Stimulated activated naive CD4-positive, alpha-beta T cell treated with Interleukin-2 at 50 U/mL for 16 hours (primary cell): ENCODE results near the gene C5orf58.

Experiments used
- DNase-seq: peaks from one replicate; lab custom pipeline; 2025; lab: John Stamatoyannopoulos, UW

The C5orf58 gene

GRCh38 chr5:170256571-170256970 lies 23.8 kb downstream of the C5orf58 start:
- DNase-seq = no peak

- no peak for DNase-seq
These were observed 24.6 kb downstream of the C5orf58 start for GRCh38 chr5:170257370-170257769.

GRCh38 chr5:170261528-170262043 lies 28.8 kb downstream of the C5orf58 start:
- no peak for DNase-seq

DNA sequence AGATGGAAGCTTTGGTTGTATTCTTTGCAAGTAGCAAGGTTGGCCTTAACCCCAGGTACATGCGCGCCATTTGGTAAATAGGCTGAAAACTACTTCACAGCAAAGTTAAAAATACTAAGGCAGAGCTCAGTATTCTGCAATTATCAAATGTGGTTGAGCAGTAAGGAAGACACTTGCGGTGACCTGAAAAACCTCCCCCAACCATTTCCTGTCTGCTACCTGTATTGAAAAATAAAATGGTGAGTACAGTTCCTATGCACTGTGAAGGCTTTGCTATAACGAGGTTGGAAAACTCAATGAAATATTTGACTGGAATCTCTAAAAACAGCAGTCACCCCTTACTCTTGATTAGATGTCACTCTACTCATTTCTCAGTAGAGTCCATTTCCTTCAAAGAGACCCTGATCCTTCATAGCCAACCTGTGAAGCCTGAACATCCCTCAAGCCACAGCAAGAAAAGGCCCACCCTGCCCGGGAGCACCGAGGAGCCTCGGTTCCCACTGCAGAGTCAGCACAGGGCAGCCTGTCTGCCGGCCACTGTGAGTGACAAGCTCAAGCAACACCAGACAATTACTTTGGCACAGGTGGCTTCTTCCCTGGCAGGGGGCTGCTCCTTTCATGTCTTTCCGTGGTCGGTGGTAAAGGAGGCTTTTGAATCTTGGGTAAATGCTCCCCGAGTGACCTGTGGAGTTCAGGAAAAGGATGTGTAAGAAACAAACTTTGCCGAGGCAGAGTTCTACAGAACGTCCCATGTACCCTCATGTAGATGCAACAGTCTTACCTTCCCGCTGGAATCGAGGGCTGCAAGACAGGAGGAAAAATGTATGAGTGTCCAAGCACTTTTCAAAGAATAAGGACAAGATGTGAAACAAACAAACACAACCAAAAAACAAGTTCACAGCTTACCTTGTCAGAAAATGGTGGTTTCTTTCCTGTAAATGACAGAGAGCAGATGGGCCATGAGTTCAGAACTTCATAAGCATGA lies 29.6 kb downstream of the C5orf58 start:
- DNase-seq = no peak

DNA sequence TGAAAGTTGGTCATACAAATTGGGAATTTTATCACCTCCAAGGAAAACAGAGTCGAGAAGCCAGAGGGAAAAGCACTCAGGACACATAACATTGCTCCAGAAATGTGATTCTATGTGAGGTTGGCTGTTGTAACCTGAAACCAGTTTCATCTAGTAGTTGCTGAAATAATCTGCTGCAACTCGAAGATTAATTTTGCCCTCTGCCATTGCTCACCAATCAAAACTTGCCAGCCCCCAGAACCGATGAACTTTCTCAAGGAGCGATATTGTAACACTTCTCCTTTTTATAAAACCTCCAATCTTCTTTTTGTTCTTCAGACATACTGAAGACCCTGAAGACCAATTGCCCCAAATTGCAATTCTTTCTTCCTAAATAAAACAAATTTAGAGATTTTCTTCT lies 31.1 kb downstream of the C5orf58 start:
- no peak for DNase-seq

GRCh38 chr5:170265522-170265921 lies 32.7 kb downstream of the C5orf58 start:
- no peak for DNase-seq

DNA sequence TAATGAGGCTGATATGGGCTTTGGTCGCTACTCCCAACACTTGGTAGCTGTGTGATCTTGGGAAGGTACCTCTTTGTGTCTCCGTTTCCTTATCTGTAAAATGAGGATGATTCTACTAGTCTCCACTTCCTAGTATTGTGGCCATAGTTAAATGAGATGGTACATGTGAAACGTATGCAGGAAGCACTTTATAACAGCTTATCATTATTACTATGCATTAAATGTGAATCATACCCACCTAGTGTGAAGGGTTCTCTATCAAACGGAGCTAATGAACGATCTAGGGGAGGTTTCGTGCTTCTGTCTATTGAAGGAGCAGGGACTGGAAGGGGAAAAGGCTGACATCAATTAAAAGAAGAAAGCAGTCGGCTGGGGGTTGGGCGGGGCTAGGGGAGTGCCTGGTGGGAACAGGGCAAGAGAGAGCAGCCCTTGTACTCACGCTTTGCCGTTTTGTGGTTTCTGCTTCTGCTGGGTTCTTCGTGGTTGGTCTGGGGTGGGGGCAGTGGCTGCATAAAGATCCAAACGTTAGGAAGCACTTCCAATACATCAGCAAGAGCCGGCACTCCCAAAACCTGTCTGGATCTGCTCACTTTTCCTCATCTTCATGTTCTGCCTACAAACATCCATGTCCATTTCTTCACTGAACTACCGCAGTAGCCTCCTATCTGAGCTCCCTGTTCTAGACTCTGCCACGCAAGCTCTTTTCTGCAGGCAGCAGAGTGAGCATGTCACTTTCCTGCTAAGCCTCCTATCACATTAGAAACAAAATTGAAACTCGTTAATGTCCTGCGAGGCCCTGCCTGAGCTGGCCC lies 34.0 kb downstream of the C5orf58 start:
- peak; percentile 47 for DNase-seq

- DNase-seq = peak; percentile 76
These were observed 34.8 kb downstream of the C5orf58 start for GRCh38 chr5:170267431-170268152.

- DNase-seq = no peak
These were observed 35.4 kb downstream of the C5orf58 start for GRCh38 chr5:170268153-170268689.

DNA sequence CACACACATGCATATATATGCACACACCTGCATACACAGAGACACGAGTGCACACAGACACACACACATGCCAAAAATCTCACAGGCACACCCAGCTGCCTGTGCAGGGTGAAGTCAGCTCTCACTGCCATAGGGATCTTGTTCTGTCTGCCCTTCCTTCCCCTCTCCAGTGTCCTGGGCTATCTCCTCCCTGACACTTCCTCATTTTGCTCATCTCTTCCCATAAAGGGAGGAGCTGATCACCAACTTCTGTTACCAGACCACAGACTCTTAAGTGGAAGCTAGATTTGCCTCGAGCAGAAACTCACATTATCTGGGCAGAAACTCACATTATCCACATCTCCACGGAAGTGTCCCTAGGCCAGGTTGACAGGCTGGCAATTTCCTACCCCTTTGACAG lies 36.1 kb downstream of the C5orf58 start:
- no peak for DNase-seq

DNA sequence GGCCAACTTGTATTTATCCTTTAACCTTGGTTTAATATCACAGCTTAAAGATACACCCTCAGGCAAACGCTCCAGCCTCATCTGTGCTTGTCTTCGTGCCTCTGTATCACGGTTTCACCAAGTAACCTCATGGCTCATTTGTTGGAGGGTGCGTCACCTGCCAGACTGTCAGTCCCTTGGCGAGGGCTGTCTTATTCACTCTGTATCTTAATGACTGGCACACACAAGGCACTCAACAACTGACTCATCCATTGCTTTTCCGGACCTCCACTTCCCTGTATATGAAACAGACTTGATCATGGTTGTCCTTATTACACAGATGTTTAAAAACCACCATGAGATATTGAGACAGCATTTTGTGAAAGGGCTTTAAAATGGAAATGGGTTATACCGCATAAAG lies 36.8 kb downstream of the C5orf58 start:
- peak; percentile 72 for DNase-seq

DNA sequence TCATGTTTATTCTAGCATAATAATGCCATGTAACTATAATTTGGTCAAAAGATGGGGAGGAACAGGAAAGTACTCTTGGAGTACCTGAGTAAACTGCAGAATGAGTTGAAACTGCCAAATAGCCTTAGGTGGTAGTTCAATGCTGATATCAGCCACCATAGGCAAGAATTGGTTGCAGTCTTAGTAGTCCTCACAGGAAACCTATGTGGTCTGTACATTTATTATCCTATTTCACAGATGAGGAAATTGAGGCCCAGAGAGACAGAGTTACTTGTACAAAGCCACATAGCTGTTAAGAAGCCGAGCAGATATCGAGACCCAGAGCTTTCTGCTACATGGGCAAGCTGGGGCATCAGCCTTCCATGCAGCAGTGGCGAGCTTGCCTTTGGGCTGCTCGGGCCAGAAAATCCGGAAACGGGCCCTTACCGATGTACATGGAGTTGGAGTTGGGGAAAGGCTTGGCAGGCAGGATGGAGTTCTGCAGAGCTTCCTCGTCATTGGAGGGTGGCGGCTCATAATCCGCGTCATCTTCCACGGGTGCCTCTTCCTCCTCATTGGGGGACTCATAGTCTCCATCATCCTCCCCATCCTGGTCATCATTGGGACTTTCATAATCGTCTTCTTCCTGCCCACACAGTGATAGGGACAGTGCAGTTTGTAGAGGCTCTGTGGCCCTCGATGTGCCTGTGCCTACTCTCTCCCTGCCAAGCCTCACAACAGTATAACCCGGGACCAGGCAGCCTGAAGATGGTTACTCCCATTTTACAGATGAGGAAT lies 37.7 kb downstream of the C5orf58 start:
- DNase-seq = no peak

- peak; percentile 42 for DNase-seq
These were observed 41.4 kb downstream of the C5orf58 start for GRCh38 chr5:170273968-170274710.

GRCh38 chr5:170275376-170275994 lies 42.7 kb downstream of the C5orf58 start:
- no peak for DNase-seq

- no peak for DNase-seq
These were observed 43.4 kb downstream of the C5orf58 start for GRCh38 chr5:170276140-170276539.

- no peak for DNase-seq
These were observed 45.1 kb downstream of the C5orf58 start for GRCh38 chr5:170277867-170278281.

- peak; percentile 83 for DNase-seq
These were observed 46.0 kb downstream of the C5orf58 start for GRCh38 chr5:170278611-170279458.

- no peak for DNase-seq
These were observed 46.7 kb downstream of the C5orf58 start for GRCh38 chr5:170279459-170279817.

GRCh38 chr5:170280011-170280493 lies 47.3 kb downstream of the C5orf58 start:
- no peak for DNase-seq
